Spleen (tissue), 11 donors: ENCODE data around the gene C10orf90. TPM values are rescaled to one million over a fixed set of nuclear protein-coding genes. Genes with fewer than 3 reads are reported as not detected.

ENCODE experiments used
- DNase-seq: peaks from one replicate; pipeline ENCODE4 v3.0.0-alpha.2; 2020
- H3K27ac ChIP-seq, 8 donors: fragments of 200-600 bp; sonication (generic) in 7 of 8; 1 replicate in 4 of 8; 2 replicates in 4 of 8; pipeline versions ENCODE4 v1.5.0 to v1.8.0; 2016 to 2021; ENCODE audit warnings: inconsistent platforms in 4 of 8, mild to moderate bottlenecking in 4 of 8, moderate library complexity in 1 of 8
- H3K27me3 ChIP-seq, 7 donors: fragments of 200-600 bp; sonication (generic) in 6 of 7; replicated peaks in 1 of 7; 1 replicate in 4 of 7; 2 replicates in 3 of 7; pipeline versions ENCODE4 v1.5.0 to v1.8.0; 2016 to 2021; ENCODE audit warnings: inconsistent platforms in 3 of 7, mild to moderate bottlenecking in 1 of 7
- H3K36me3 ChIP-seq, 6 donors: fragments of 200-600 bp; sonication (generic) in 5 of 6; 1 replicate in 4 of 6; 2 replicates in 2 of 6; pipeline versions ENCODE4 v1.5.0 to v1.8.0; 2016 to 2021; ENCODE audit warnings: inconsistent platforms in 2 of 6
- H3K4me1 ChIP-seq, 6 donors: fragments of 200-600 bp; sonication (generic) in 5 of 6; 1 replicate in 3 of 6; 2 replicates in 3 of 6; pipeline versions ENCODE4 v1.5.0 to v1.8.0; 2016 to 2021; ENCODE audit warnings: inconsistent platforms in 3 of 6
- H3K4me3 ChIP-seq, 8 donors: fragments of 200-600 bp; sonication (generic) in 7 of 8; 1 replicate in 4 of 8; 2 replicates in 4 of 8; pipeline versions ENCODE4 v1.5.0 to v1.8.0; 2016 to 2021; ENCODE audit warnings: inconsistent platforms in 4 of 8, mild to moderate bottlenecking in 4 of 8, moderate library complexity in 2 of 8
- H3K9me3 ChIP-seq, 8 donors: fragments of 200-600 bp; sonication (generic) in 7 of 8; 1 replicate in 4 of 8; 2 replicates in 4 of 8; pipeline versions ENCODE4 v1.5.0 to v1.8.0; 2016 to 2021; ENCODE audit warnings: inconsistent platforms in 4 of 8
- CTCF ChIP-seq, 11 experiments: fragments of 200-600 bp in 7 of 11; fragments of 450-650 bp in 4 of 11; sonication (generic) in 4 of 11; IDR thresholded peaks in 8 of 11; conservative IDR thresholded peaks in 3 of 11; 1 replicate in 7 of 11; 2 replicates in 4 of 11; pipeline versions ENCODE4 v1.4.0 to v1.8.0; 2016 to 2021; ENCODE audit warnings: antibody characterized with exemption in 11 of 11, inconsistent platforms in 4 of 11, mild to moderate bottlenecking in 1 of 11
- POLR2A ChIP-seq, 3 donors: fragments of 450-650 bp; IDR thresholded peaks; one replicate each; pipeline ENCODE4 v1.5.1; 2017; ENCODE audit warnings: antibody characterized with exemption in 3 of 3, mild to moderate bottlenecking in 1 of 3
- POLR2AphosphoS5 ChIP-seq, 3 donors: sonication (generic); formaldehyde crosslinking; IDR thresholded peaks; one replicate each; pipeline ENCODE4 v1.5.1; 2017; ENCODE audit warnings: antibody characterized with exemption in 3 of 3
- whole genome bisulfite sequencing, 5 donors: extraction: QIAGEN DNeasy Blood & Tissue Kit in 3 of 5; methylation state at CpG; one replicate each; pipeline versions ENCODE4 v1.1.5 to v1.1.7; 2013 to 2018; 5-methylcytosine and 5-hydroxymethylcytosine counted together
- intact Hi-C: fragments of 100-400 bp; cut with DNase I; formaldehyde crosslinking; loops from one replicate; pipeline ENCODE4 v1.15.0; 2023; ENCODE audit warnings: low total_unique reads
- polyA plus RNA-seq, 3 donors: library from polyadenylated mRNA; stranded (reverse); fragments of 200-250 nt; gene quantifications; one replicate each; pipeline ENCODE4 v1.2.1, GENCODE V29; 2013
- total RNA-seq, 7 donors: library from RNA; depleted of rRNA in 3 of 7; stranded (reverse); fragments of >200 nt in 3 of 7; fragmentation: NEBNext Ultra II Directional in 4 of 7; extraction: Animal tissue kit (Norgen Biotek cat#: 25700) in 4 of 7; gene quantifications; one replicate each; pipeline versions ENCODE4 v1.1.0 to v1.2.1, GENCODE V29; 2016 to 2021
- donor health status: healthy with polysubstance abuse.
- donor health status: DM: no; HTN: no; CAD: no; lungs with moderate emphysema.
- donor health status: DM: no; HTN: no; CAD: no.
- donor health status: Bipolar disorder and iron deficiency.
- donor health status: healthy.
- donor health status: DM: no; HTN: no; CAD: no.
- donor health status: DM: yes; HTN: yes; CAD: no.

The C10orf90 gene
- total and polyA plus RNA-seq, 10 donors = 0.05 to 0.06 TPM; not detected in 8

- Histone ChIP-seq H3K4me1 (no peaks in the 10 kb centered on the region), H3K9me3 (no peaks in the 10 kb centered on the region), H3K27ac (no peak overlapping the region), H3K4me3 (no peak overlapping the region), H3K27me3 (peaks cover 0 to 13% (median 0%) of the 10 kb centered on the region in 7 donors), H3K36me3 (no peaks in the 10 kb centered on the region)
- TF ChIP-seq POLR2AphosphoS5 (IDR thresholded peaks at IDR 0.05) = no peak
- TF ChIP-seq POLR2A (IDR thresholded peaks at IDR 0.05) = no peak
- no peak for TF ChIP-seq CTCF (IDR thresholded peaks at IDR 0.05 in 8 of 11, conservative IDR thresholded peaks at IDR 0.05 in 3 of 11)
- no peak for DNase-seq
- intact Hi-C loops = loop anchor here (2.0 kb wide), 1 partner anchor 522 kb away; no protein-coding TSS in a partner anchor
- 83 to 90% (median 85%) methylated on average over 14 to 16 of the region's 16 CpGs for WGBS, 5 donors
Measured at GRCh38 chr10:126504761-126505112, 165.8 kb downstream of the C10orf90 start.

- Histone ChIP-seq H3K27ac (no peak overlapping the region), H3K9me3 (no peaks in the 10 kb centered on the region), H3K4me3 (no peak overlapping the region), H3K36me3 (no peaks in the 10 kb centered on the region), H3K27me3 (peaks cover 0 to 13% (median 0%) of the 10 kb centered on the region in 7 donors), H3K4me1 (no peaks in the 10 kb centered on the region)
- 57 to 64% (median 58%) methylated on average over 17 to 23 of the region's 23 CpGs for WGBS, 5 donors
- TF ChIP-seq CTCF (IDR thresholded peaks at IDR 0.05 in 8 of 11, conservative IDR thresholded peaks at IDR 0.05 in 3 of 11) (peak; percentile 29 to 65 (median 58)), POLR2A (IDR thresholded peaks at IDR 0.05) (no peak)
- intact Hi-C loops = loop anchor here (2.0 kb wide), 1 partner anchor 521 kb away; no protein-coding TSS in a partner anchor
- DNase-seq = no peak
Measured at GRCh38 chr10:126504063-126504760, 166.3 kb downstream of the C10orf90 start.

- no peak for TF ChIP-seq POLR2AphosphoS5 (IDR thresholded peaks at IDR 0.05)
- TF ChIP-seq POLR2A (IDR thresholded peaks at IDR 0.05) = no peak
- no peak for TF ChIP-seq CTCF (IDR thresholded peaks at IDR 0.05 in 8 of 11, conservative IDR thresholded peaks at IDR 0.05 in 3 of 11)
- Histone ChIP-seq H3K27me3 (peaks cover 0 to 13% (median 0%) of the 10 kb centered on the region in 7 donors), H3K27ac (no peak overlapping the region), H3K4me1 (no peaks in the 10 kb centered on the region), H3K9me3 (no peaks in the 10 kb centered on the region), H3K36me3 (no peaks in the 10 kb centered on the region), H3K4me3 (no peak overlapping the region)
- no peak for DNase-seq
- intact Hi-C loops = loop anchor here (2.0 kb wide), 1 partner anchor 521 kb away; no protein-coding TSS in a partner anchor
- WGBS, 5 donors = 86 to 90% (median 90%) methylated on average over 12 of the region's 12 CpGs
Measured at GRCh38 chr10:126503392-126504062, 167.0 kb downstream of the C10orf90 start.

GRCh38 chr10:126502441-126502840 is 168.1 kb downstream of the C10orf90 start:
- WGBS, 5 donors = 70 to 88% (median 76%) methylated on average over 1 of the region's 1 CpG
- DNase-seq = no peak
- intact Hi-C loops = no loop called here
- no peak overlapping the region for H3K4me3 ChIP-seq
- H3K4me1 ChIP-seq = no peaks in the 10 kb centered on the region
- H3K27me3 ChIP-seq = peaks cover 0 to 13% (median 0%) of the 10 kb centered on the region in 7 donors
- H3K9me3 ChIP-seq = no peaks in the 10 kb centered on the region
- no peak overlapping the region for H3K27ac ChIP-seq
- H3K36me3 ChIP-seq = no peaks in the 10 kb centered on the region
- TF ChIP-seq POLR2AphosphoS5 (IDR thresholded peaks at IDR 0.05) = no peak
- no peak for TF ChIP-seq CTCF (IDR thresholded peaks at IDR 0.05 in 8 of 11, conservative IDR thresholded peaks at IDR 0.05 in 3 of 11)
- TF ChIP-seq POLR2A (IDR thresholded peaks at IDR 0.05) = no peak
